MCF 10A (cell line): Measurements from ENCODE around the gene CATSPERE. TPM values are rescaled to one million over a fixed set of nuclear protein-coding genes. Genes with fewer than 3 reads are reported as not detected.

ENCODE experiments used
- BruUV-seq: library from RNA; stranded (reverse); fragments of 400-500 nt; replicated peaks from 2 replicates; lab custom pipeline; 2021; lab: Mats Ljungman, UMichigan
- CTCF ChIA-PET: fragments of 300-600 bp; sonication (Branson Sonifier 250); formaldehyde crosslinking; extraction: SDS; loops from one replicate; lab custom pipeline; 2021; ENCODE audit warnings: antibody characterized with exemption, inconsistent platforms; lab: Yijun Ruan, JAX
- POLR2A ChIA-PET: fragments of 300-600, 350-650 bp; sonication (Branson Sonifier 250); formaldehyde crosslinking; extraction: SDS; loops from one replicate; lab custom pipeline; 2020; ENCODE audit warnings: antibody characterized with exemption, inconsistent platforms; lab: Yijun Ruan, JAX
- DNase-seq: peaks from one replicate; pipeline ENCODE4 v3.0.0-alpha.2; 2018; ENCODE audit not compliant: unreplicated experiment
- H3K27ac Mint-ChIP-seq: one replicate; pipeline ENCODE4 v1.8.0; 2022; ENCODE audit warnings: mild to moderate bottlenecking, low read depth, mixed read lengths; ENCODE audit not compliant: unreplicated experiment
- H3K27me3 Mint-ChIP-seq: one replicate; pipeline ENCODE4 v1.8.0; 2022; ENCODE audit warnings: mixed read lengths; ENCODE audit not compliant: insufficient read depth, unreplicated experiment
- H3K36me3 Mint-ChIP-seq: one replicate; pipeline ENCODE4 v1.8.0; 2022; ENCODE audit warnings: mild to moderate bottlenecking, moderate library complexity, mixed read lengths; ENCODE audit not compliant: insufficient read depth, unreplicated experiment
- H3K4me1 Mint-ChIP-seq: one replicate; pipeline ENCODE4 v1.8.0; 2022; ENCODE audit warnings: mixed read lengths; ENCODE audit not compliant: insufficient read depth, unreplicated experiment
- H3K4me3 Mint-ChIP-seq: one replicate; pipeline ENCODE4 v1.8.0; 2022; ENCODE audit warnings: mild to moderate bottlenecking, moderate library complexity, mixed read lengths; ENCODE audit not compliant: unreplicated experiment
- H3K9me3 Mint-ChIP-seq: one replicate; pipeline ENCODE4 v1.8.0; 2022; ENCODE audit warnings: mixed read lengths; ENCODE audit not compliant: unreplicated experiment
- CTCF ChIP-seq: fragments of 200-600 bp; IDR thresholded peaks from one replicate; pipeline ENCODE4 v1.8.0; 2022; ENCODE audit warnings: antibody characterized with exemption, mild to moderate bottlenecking; ENCODE audit not compliant: unreplicated experiment
- intact Hi-C: fragments of 100-400 bp; cut with micrococcal nuclease; formaldehyde crosslinking; loops from 2 replicates; pipeline ENCODE4 v1.14.1; 2022
- total RNA-seq: library from RNA; stranded (reverse); gene quantifications from 2 replicates; pipeline ENCODE4 v1.2.3, GENCODE V29; 2022

Gene CATSPERE
- total RNA-seq, 1 experiment from 2014 or later = 2.1 TPM

GRCh38 chr1:244456586-244456985 lies 4.5 kb upstream of the CATSPERE start:
- H3K4me1 Mint-ChIP-seq = peaks cover 16% of the 10 kb centered on the region
- peaks cover 7% of the 10 kb centered on the region for H3K9me3 Mint-ChIP-seq
- ChIA-PET CTCF (interaction anchor here (0.7 to 1.0 kb wide), 2 partner anchors 123 to 147 kb away, joined by 3 read pairs; no protein-coding TSS in a partner anchor), POLR2A (interaction anchor here (0.7 kb wide), 1 partner anchor 517 kb away, joined by 3 read pairs; no protein-coding TSS in a partner anchor)
- H3K36me3 Mint-ChIP-seq = no peaks in the 10 kb centered on the region
- TF ChIP-seq CTCF = no peak
- BruUV-seq = no TSS peak
- no peak for DNase-seq
- no peaks in the 10 kb centered on the region for H3K27me3 Mint-ChIP-seq
- no peak overlapping the region for H3K4me3 Mint-ChIP-seq
- intact Hi-C loops = loop anchor here (10.0 kb wide), 1 partner anchor 378 kb away; the partner anchor contains the start of gene COX20
- H3K27ac Mint-ChIP-seq = no peak overlapping the region

- Mint-ChIP-seq H3K27me3 (no peaks in the 10 kb centered on the region), H3K27ac (no peak overlapping the region), H3K4me3 (no peak overlapping the region), H3K9me3 (peaks cover 7% of the 10 kb centered on the region), H3K36me3 (no peaks in the 10 kb centered on the region), H3K4me1 (peaks cover 10% of the 10 kb centered on the region)
- ChIA-PET POLR2A (no interaction called here), CTCF (no interaction called here)
- BruUV-seq = no TSS peak
- no peak for DNase-seq
- intact Hi-C loops = loop anchor here (10.0 kb wide), 1 partner anchor 376 kb away; the partner anchor contains the start of gene COX20
- no peak for TF ChIP-seq CTCF
These were observed 2.3 kb upstream of the CATSPERE start for GRCh38 chr1:244458781-244459180.

- no TSS peak for BruUV-seq
- no peak for TF ChIP-seq CTCF
- no peaks in the 10 kb centered on the region for H3K36me3 Mint-ChIP-seq
- intact Hi-C loops = no loop called here
- DNase-seq = no peak
- ChIA-PET CTCF (interaction anchor here (0.6 kb wide), 1 partner anchor 450 kb away, joined by 4 read pairs; no protein-coding TSS in a partner anchor), POLR2A (interaction anchor here (0.6 kb wide), 1 partner anchor 138 kb away, joined by 3 read pairs; no protein-coding TSS in a partner anchor)
- H3K4me1 Mint-ChIP-seq = peaks cover 10% of the 10 kb centered on the region
- no peaks in the 10 kb centered on the region for H3K27me3 Mint-ChIP-seq
- peaks cover 7% of the 10 kb centered on the region for H3K9me3 Mint-ChIP-seq
- H3K4me3 Mint-ChIP-seq = no peak overlapping the region
- no peak overlapping the region for H3K27ac Mint-ChIP-seq
These were observed 876 bp upstream of the CATSPERE start for GRCh38 chr1:244460197-244460596.

- no peak for TF ChIP-seq CTCF
- CTCF ChIA-PET = interaction anchor here (0.6 kb wide), 1 partner anchor 175 kb away, joined by 3 read pairs; no protein-coding TSS in a partner anchor
- no peak overlapping the region for H3K27ac Mint-ChIP-seq
- BruUV-seq = no TSS peak
- H3K9me3 Mint-ChIP-seq = no peaks in the 10 kb centered on the region
- no peak for DNase-seq
- no peak overlapping the region for H3K4me3 Mint-ChIP-seq
- POLR2A ChIA-PET = no interaction called here
- no peaks in the 10 kb centered on the region for H3K4me1 Mint-ChIP-seq
- H3K36me3 Mint-ChIP-seq = no peaks in the 10 kb centered on the region
- intact Hi-C loops = no loop called here
- no peaks in the 10 kb centered on the region for H3K27me3 Mint-ChIP-seq
These were observed 5.7 kb downstream of the CATSPERE start for GRCh38 chr1:244466724-244467123.
